IMR-90 (cell line): ENCODE measurements around the gene AQP5. TPM values are rescaled to one million over a fixed set of nuclear protein-coding genes. Genes with fewer than 3 reads are reported as not detected.
A peak's percentile ranks its signal among the peaks of the same experiment; 100 is the strongest.

Source experiments
- ATAC-seq: fragments of 200-7000 bp; cut with Tn5 transposase; 2 replicates; pipeline ENCODE4 v1.9.1; 2020; ENCODE audit warnings: low read depth, mild to moderate bottlenecking, moderate library complexity
- BruUV-seq: library from RNA; stranded (reverse); fragments of 400-500 nt; replicated peaks from 2 replicates; lab custom pipeline; 2021; lab: Mats Ljungman, UMichigan
- CTCF ChIA-PET: fragments of 300-600 bp; formaldehyde crosslinking; extraction: SDS; loops from one replicate; lab custom pipeline; 2021; ENCODE audit warnings: antibody characterized with exemption; lab: Yijun Ruan, JAX
- POLR2A ChIA-PET: fragments of 300-600 bp; sonication (Branson Sonifier 250); formaldehyde crosslinking; loops from one replicate; lab custom pipeline; 2022; ENCODE audit warnings: antibody characterized with exemption; ENCODE audit not compliant: unreplicated experiment; lab: Charles Lee
- DNase-seq: peaks from one replicate; pipeline ENCODE4 v3.0.0; 2013
- H2AFZ ChIP-seq: replicated peaks from 2 replicates; pipeline ENCODE3; 2013; ENCODE audit warnings: low read length, mild to moderate bottlenecking; ENCODE audit not compliant: poor library complexity
- H2AK5ac ChIP-seq: 2 replicates; pipeline ENCODE4 v1.6.1; 2013; ENCODE audit warnings: low read depth, low read length, inconsistent platforms
- H2AK9ac ChIP-seq: replicated peaks from 2 replicates; pipeline ENCODE3; 2013; ENCODE audit warnings: mild to moderate bottlenecking, low read depth, low read length, moderate library complexity; ENCODE audit not compliant: poor library complexity
- H2BK120ac ChIP-seq: 2 replicates; pipeline ENCODE4 v1.6.1; 2013; ENCODE audit warnings: low read depth, low read length, inconsistent platforms
- H2BK15ac ChIP-seq: 3 replicates; pipeline ENCODE4 v1.6.1; 2013; ENCODE audit warnings: low read depth, low read length, inconsistent platforms
- H2BK20ac ChIP-seq: 2 replicates; pipeline ENCODE4 v1.6.1; 2013; ENCODE audit warnings: low read depth, mild to moderate bottlenecking, inconsistent platforms, low read length, moderate library complexity
- H2BK5ac ChIP-seq: 2 replicates; pipeline ENCODE4 v1.6.1; 2013; ENCODE audit warnings: mild to moderate bottlenecking, low read depth, low read length, inconsistent platforms; ENCODE audit not compliant: poor library complexity, severe bottlenecking
- H3K14ac ChIP-seq: replicated peaks from 2 replicates; pipeline ENCODE4 v1.6.1; 2013; ENCODE audit warnings: low read depth, low read length, inconsistent platforms
- H3K18ac ChIP-seq: 2 replicates; pipeline ENCODE4 v1.6.1; 2013; ENCODE audit warnings: low read depth, low read length, control low read depth
- H3K23ac ChIP-seq: 2 replicates; pipeline ENCODE4 v1.6.1; 2013; ENCODE audit warnings: low read depth, low read length, inconsistent platforms
- H3K27ac ChIP-seq: 2 replicates; pipeline ENCODE4 v1.5.1; 2013; ENCODE audit warnings: mild to moderate bottlenecking, control low read depth, low read length; ENCODE audit not compliant: insufficient read depth
- H3K27me3 ChIP-seq: 2 replicates; pipeline ENCODE4 v1.6.1; 2013; ENCODE audit warnings: low read length; ENCODE audit not compliant: control insufficient read depth, insufficient read depth
- H3K36me3 ChIP-seq: 2 replicates; pipeline ENCODE4 v1.6.1; 2013; ENCODE audit warnings: low read length, mixed read lengths; ENCODE audit not compliant: control insufficient read depth, insufficient read depth
- H3K4ac ChIP-seq: 2 replicates; pipeline ENCODE4 v1.6.1; 2013; ENCODE audit warnings: low read depth, low read length, inconsistent platforms
- H3K4me1 ChIP-seq: 2 replicates; pipeline ENCODE4 v1.6.1; 2013; ENCODE audit warnings: low read length, mixed read lengths; ENCODE audit not compliant: control insufficient read depth, insufficient read depth
- H3K4me2 ChIP-seq: 2 replicates; pipeline ENCODE4 v1.6.1; 2013; ENCODE audit warnings: low read depth, mild to moderate bottlenecking, control low read depth, low read length, moderate library complexity
- H3K4me3 ChIP-seq: 2 replicates; pipeline ENCODE4 v1.5.1; 2013; ENCODE audit warnings: low read depth, mild to moderate bottlenecking, control low read depth, low read length, moderate library complexity; ENCODE audit not compliant: insufficient read depth
- H3K56ac ChIP-seq: 2 replicates; pipeline ENCODE4 v1.6.1; 2013; ENCODE audit warnings: low read length, inconsistent platforms; ENCODE audit not compliant: insufficient read depth; ENCODE audit errors: extremely low read depth
- H3K79me1 ChIP-seq, 2 experiments: 2 replicates each; pipeline ENCODE4 v1.6.1; 2013; ENCODE audit warnings: low read length in 2 of 2, inconsistent platforms in 1 of 2, low read depth in 1 of 2
- H3K9ac ChIP-seq: 2 replicates; pipeline ENCODE4 v1.6.1; 2013; ENCODE audit warnings: low read depth, low read length, control low read depth
- H3K9me1 ChIP-seq: 2 replicates; pipeline ENCODE4 v1.6.1; 2013; ENCODE audit warnings: low read length, inconsistent platforms; ENCODE audit not compliant: insufficient read depth
- H3K9me3 ChIP-seq: 2 replicates; pipeline ENCODE4 v1.6.1; 2013; ENCODE audit warnings: low read length; ENCODE audit not compliant: control insufficient read depth, insufficient read depth
- H4K20me1 ChIP-seq: 2 replicates; pipeline ENCODE4 v1.6.1; 2013; ENCODE audit warnings: low read length, inconsistent platforms; ENCODE audit not compliant: insufficient read depth
- H4K5ac ChIP-seq: 2 replicates; pipeline ENCODE4 v1.6.1; 2013; ENCODE audit warnings: mild to moderate bottlenecking, low read depth, low read length, control low read depth
- H4K8ac ChIP-seq, 2 experiments: 2 replicates each; pipeline ENCODE4 v1.6.1; 2013; ENCODE audit warnings: low read depth in 2 of 2, low read length in 2 of 2, control low read depth in 1 of 2, inconsistent platforms in 1 of 2
- H4K91ac ChIP-seq: 2 replicates; pipeline ENCODE4 v1.6.1; 2013; ENCODE audit warnings: low read depth, low read length, inconsistent platforms; ENCODE audit not compliant: insufficient read depth
- BHLHE40 ChIP-seq: fragments of 150-350 bp; IDR thresholded peaks from 2 replicates; pipeline ENCODE4 v1.6.1; 2016; ENCODE audit warnings: mild to moderate bottlenecking, low read depth, low read length
- CEBPB ChIP-seq: IDR thresholded peaks from 2 replicates; pipeline ENCODE4 v1.6.1; 2012; ENCODE audit warnings: low read depth, low read length, improper control_type of control experiment
- CHD1 ChIP-seq: IDR thresholded peaks from 2 replicates; pipeline ENCODE4 v1.6.1; 2012; ENCODE audit warnings: low read depth, low read length, improper control_type of control experiment
- FOS ChIP-seq: fragments of 150-350 bp; IDR thresholded peaks from 2 replicates; pipeline ENCODE4 v1.6.1; 2016; ENCODE audit warnings: low read depth, low read length
- MAFK ChIP-seq: IDR thresholded peaks from 2 replicates; pipeline ENCODE4 v1.6.1; 2012; ENCODE audit warnings: low read depth, low read length, improper control_type of control experiment
- MAZ ChIP-seq: IDR thresholded peaks from 2 replicates; pipeline ENCODE4 v1.6.1; 2012; ENCODE audit warnings: low read depth, mild to moderate bottlenecking, low read length, improper control_type of control experiment, moderate library complexity, borderline replicate concordance
- MXI1 ChIP-seq: IDR thresholded peaks from 2 replicates; pipeline ENCODE4 v1.6.1; 2012; ENCODE audit warnings: low read depth, mild to moderate bottlenecking, low read length, moderate library complexity, borderline replicate concordance
- NFE2L2 ChIP-seq: fragments of 150-350 bp; IDR thresholded peaks from 2 replicates; pipeline ENCODE4 v1.6.1; 2016; ENCODE audit warnings: low read depth, mild to moderate bottlenecking, low read length
- POLR2A ChIP-seq: IDR thresholded peaks from 2 replicates; pipeline ENCODE4 v1.6.1; 2012; ENCODE audit warnings: mild to moderate bottlenecking, low read depth, low read length
- RAD21 ChIP-seq: IDR thresholded peaks from 2 replicates; pipeline ENCODE4 v1.6.1; 2012; ENCODE audit warnings: low read length, improper control_type of control experiment
- RCOR1 ChIP-seq: IDR thresholded peaks from 2 replicates; pipeline ENCODE4 v1.6.1; 2012; ENCODE audit warnings: mild to moderate bottlenecking, low read length, improper control_type of control experiment; ENCODE audit not compliant: insufficient replicate concordance
- SMC3 ChIP-seq: fragments of 150-350 bp; IDR thresholded peaks from 2 replicates; pipeline ENCODE4 v1.6.1; 2016; ENCODE audit warnings: low read depth, mild to moderate bottlenecking, antibody characterized with exemption, low read length, moderate library complexity
- WGBS, 2 experiments: methylation state at CpG; one replicate each; pipeline versions ENCODE4 v1.1.5 to v1.1.7; 2013; ENCODE audit warnings: missing lambda C conversion rate in 2 of 2; ENCODE audit not compliant: insufficient read length in 1 of 2; ENCODE audit errors: extremely low coverage in 2 of 2; 5-methylcytosine and 5-hydroxymethylcytosine counted together
- dilution Hi-C: fragments of 300-500 bp; cut with HindIII; formaldehyde crosslinking; loops from one replicate; pipeline ENCODE4 v1.14.3; 2018; ENCODE audit warnings: low sequenced_read_pairs; ENCODE audit not compliant: unreplicated experiment
- in situ Hi-C: fragments of 300-500 bp; cut with MboI; formaldehyde crosslinking; loops from 3 replicates; pipeline ENCODE4 v1.14.3; 2019; ENCODE audit warnings: low sequenced_read_pairs, inconsistent platforms, mixed read lengths
- intact Hi-C: fragments of 100-400 bp; cut with micrococcal nuclease; formaldehyde crosslinking; loops from 2 replicates; pipeline ENCODE4 v1.10.0; 2022
- polyA plus RNA-seq, 3 experiments: library from polyadenylated mRNA; depleted of rRNA; stranded (reverse); fragments of >200 nt; gene quantifications; 2 replicates each; pipeline ENCODE4 v1.2.3, GENCODE V29; 2012; ENCODE audit warnings: low replicate concordance in 1 of 3
- total RNA-seq: library from RNA; depleted of rRNA; stranded (reverse); fragments of >200 nt; gene quantifications from 2 replicates; pipeline ENCODE4 v1.2.3, GENCODE V29; 2012
- TF ChIP-seq, protein P1 (sequence below): conservative IDR thresholded peaks from 2 replicates; pipeline ENCODE4 v1.5.1; 2012; ENCODE audit warnings: mild to moderate bottlenecking, low read depth, low read length, improper control_type of control experiment
- TF ChIP-seq, protein P2 (sequence below): fragments of 150-350 bp; IDR thresholded peaks from 2 replicates; pipeline ENCODE4 v1.6.1; 2016; ENCODE audit warnings: low read depth, mild to moderate bottlenecking, low read length, moderate library complexity, borderline replicate concordance

Gene AQP5
- total and polyA plus RNA-seq, 2 of the 4 experiments (the other 2 are of a cell fraction), result not detected

DNA sequence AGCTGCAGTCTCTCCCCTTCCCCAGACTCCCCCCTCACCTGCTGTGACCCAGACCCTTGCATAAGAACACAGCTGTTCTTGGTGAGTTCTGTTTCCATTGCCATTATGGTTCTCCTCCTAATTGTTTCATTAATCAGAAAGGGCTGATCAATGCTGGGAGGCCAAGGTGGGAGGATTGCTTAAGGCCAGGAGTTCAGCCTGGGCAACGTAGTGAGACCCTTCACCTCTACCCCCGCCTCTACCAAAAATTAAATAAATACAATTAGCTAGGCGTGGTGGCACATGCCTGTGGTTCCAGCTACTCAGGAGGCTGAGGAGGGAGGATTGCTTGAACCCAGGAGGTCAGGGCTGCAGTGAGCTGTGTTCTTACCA is 40.8 kb upstream of the AQP5 start:
- Histone ChIP-seq H3K9ac (no peak overlapping the region), H3K4me3 (no peak overlapping the region), H3K4ac (no peak overlapping the region), H3K27ac (no peak overlapping the region), H3K56ac (no peak overlapping the region), H3K4me2 (no peak overlapping the region), H2BK5ac (no peak overlapping the region), H3K27me3 (peaks cover 11% of the 10 kb centered on the region), H3K14ac (no peak overlapping the region), H3K79me1 (no peaks in the 10 kb centered on the region; a peak in 1 of 4 replicates), H3K18ac (no peak overlapping the region), H4K91ac (no peak overlapping the region), H2AK9ac (no peak overlapping the region), H3K23ac (no peak overlapping the region), H2AK5ac (no peak overlapping the region), H3K9me1 (peaks cover 9% of the 10 kb centered on the region; the same call in 1 of the 2 replicates), H3K9me3 (no peaks in the 10 kb centered on the region), H3K36me3 (no peaks in the 10 kb centered on the region), H3K4me1 (no peaks in the 10 kb centered on the region), H2AFZ (peak overlapping the region; percentile 79), H4K20me1 (no peaks in the 10 kb centered on the region), H2BK120ac (no peak overlapping the region), H2BK20ac (no peak overlapping the region), H2BK15ac (no peak overlapping the region), H4K5ac (no peak overlapping the region), H4K8ac (no peak overlapping the region)
- DNase-seq (no peak), ATAC-seq (no peak)
- TF ChIP-seq RAD21 (no peak), MXI1 (no peak), NFE2L2 (no peak), CEBPB (no peak), FOS (no peak), SMC3 (no peak), RCOR1 (no peak), MAFK (no peak), BHLHE40 (no peak), POLR2A (no peak), MAZ (no peak), CHD1 (no peak)
- TF ChIP-seq, protein P1, sequence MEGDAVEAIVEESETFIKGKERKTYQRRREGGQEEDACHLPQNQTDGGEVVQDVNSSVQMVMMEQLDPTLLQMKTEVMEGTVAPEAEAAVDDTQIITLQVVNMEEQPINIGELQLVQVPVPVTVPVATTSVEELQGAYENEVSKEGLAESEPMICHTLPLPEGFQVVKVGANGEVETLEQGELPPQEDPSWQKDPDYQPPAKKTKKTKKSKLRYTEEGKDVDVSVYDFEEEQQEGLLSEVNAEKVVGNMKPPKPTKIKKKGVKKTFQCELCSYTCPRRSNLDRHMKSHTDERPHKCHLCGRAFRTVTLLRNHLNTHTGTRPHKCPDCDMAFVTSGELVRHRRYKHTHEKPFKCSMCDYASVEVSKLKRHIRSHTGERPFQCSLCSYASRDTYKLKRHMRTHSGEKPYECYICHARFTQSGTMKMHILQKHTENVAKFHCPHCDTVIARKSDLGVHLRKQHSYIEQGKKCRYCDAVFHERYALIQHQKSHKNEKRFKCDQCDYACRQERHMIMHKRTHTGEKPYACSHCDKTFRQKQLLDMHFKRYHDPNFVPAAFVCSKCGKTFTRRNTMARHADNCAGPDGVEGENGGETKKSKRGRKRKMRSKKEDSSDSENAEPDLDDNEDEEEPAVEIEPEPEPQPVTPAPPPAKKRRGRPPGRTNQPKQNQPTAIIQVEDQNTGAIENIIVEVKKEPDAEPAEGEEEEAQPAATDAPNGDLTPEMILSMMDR, result no peak
- TF ChIP-seq, protein P2, sequence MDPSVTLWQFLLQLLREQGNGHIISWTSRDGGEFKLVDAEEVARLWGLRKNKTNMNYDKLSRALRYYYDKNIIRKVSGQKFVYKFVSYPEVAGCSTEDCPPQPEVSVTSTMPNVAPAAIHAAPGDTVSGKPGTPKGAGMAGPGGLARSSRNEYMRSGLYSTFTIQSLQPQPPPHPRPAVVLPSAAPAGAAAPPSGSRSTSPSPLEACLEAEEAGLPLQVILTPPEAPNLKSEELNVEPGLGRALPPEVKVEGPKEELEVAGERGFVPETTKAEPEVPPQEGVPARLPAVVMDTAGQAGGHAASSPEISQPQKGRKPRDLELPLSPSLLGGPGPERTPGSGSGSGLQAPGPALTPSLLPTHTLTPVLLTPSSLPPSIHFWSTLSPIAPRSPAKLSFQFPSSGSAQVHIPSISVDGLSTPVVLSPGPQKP, result no peak
- intact Hi-C loops (no loop called here), dilution Hi-C loops (no loop called here), in situ Hi-C loops (no loop called here)
- ChIA-PET POLR2A (interaction anchor here (0.5 kb wide), 1 partner anchor 295 kb away, joined by 5 read pairs; no protein-coding TSS in a partner anchor), CTCF (no interaction called here)
- BruUV-seq, result no TSS peak
- WGBS, 2 experiments, result no CpG with 5 or more reads among the region's 3 CpGs
